WTC11 (cell line): ENCODE data around the gene ATG7. TPM values are rescaled to one million over a fixed set of nuclear protein-coding genes. Genes with fewer than 3 reads are reported as not detected.
A peak's percentile ranks its signal among the peaks of the same experiment; 100 is the strongest.

Source experiments
- ATAC-seq: fragments of 200-7000 bp; cut with Tn5 transposase; 2 replicates; pipeline ENCODE4 v1.10.0; 2021; ENCODE audit warnings: mild to moderate bottlenecking, moderate library complexity
- CTCF ChIA-PET: fragments of 300-600 bp; sonication (Branson Sonifier 250); formaldehyde crosslinking; loops from one replicate; lab custom pipeline; 2021; ENCODE audit warnings: antibody characterized with exemption; lab: Charles Lee
- POLR2A ChIA-PET: fragments of 350-600 bp; sonication (Branson Sonifier 250); formaldehyde crosslinking; loops from one replicate; lab custom pipeline; 2021; ENCODE audit warnings: antibody characterized with exemption; lab: Charles Lee
- DNase-seq: peaks from one replicate; pipeline ENCODE4 v3.0.0; 2021; ENCODE audit warnings: low spot score
- H3K27ac Mint-ChIP-seq: 2 replicates; pipeline ENCODE4 v1.8.0; 2021; ENCODE audit warnings: mixed read lengths
- H3K27me3 Mint-ChIP-seq: 2 replicates; pipeline ENCODE4 v1.8.0; 2021; ENCODE audit warnings: low read depth, mild to moderate bottlenecking, moderate library complexity, mixed read lengths
- H3K36me3 Mint-ChIP-seq: 2 replicates; pipeline ENCODE4 v1.8.0; 2021; ENCODE audit warnings: mixed read lengths
- H3K4me1 Mint-ChIP-seq: 2 replicates; pipeline ENCODE4 v1.8.0; 2022; ENCODE audit warnings: mixed read lengths
- H3K4me3 Mint-ChIP-seq: 2 replicates; pipeline ENCODE4 v1.8.0; 2021; ENCODE audit warnings: mild to moderate bottlenecking, moderate library complexity, mixed read lengths
- H3K9me3 Mint-ChIP-seq: 2 replicates; pipeline ENCODE4 v1.8.0; 2021; ENCODE audit warnings: mixed read lengths
- GABPB1 ChIP-seq: sonication (generic); formaldehyde crosslinking; IDR thresholded peaks from 2 replicates; pipeline ENCODE4 v1.8.1; 2023; ENCODE audit warnings: mild to moderate bottlenecking, missing genetic modification reagents
- KAT7 ChIP-seq: sonication (generic); formaldehyde crosslinking; IDR thresholded peaks from 2 replicates; pipeline ENCODE4 v1.8.1; 2023; ENCODE audit warnings: missing genetic modification reagents, mild to moderate bottlenecking, borderline replicate concordance
- NFATC4 ChIP-seq: fragments of 250-450 bp; sonication (Bioruptor Pico); IDR thresholded peaks from 2 replicates; pipeline ENCODE4 v1.9.0; 2021; ENCODE audit warnings: mild to moderate bottlenecking
- NFE2L1 ChIP-seq: sonication (generic); formaldehyde crosslinking; IDR thresholded peaks from 2 replicates; pipeline ENCODE4 v1.8.1; 2023; ENCODE audit warnings: missing genetic modification reagents
- NR2C2 ChIP-seq: sonication (generic); formaldehyde crosslinking; IDR thresholded peaks from 2 replicates; pipeline ENCODE4 v1.8.0; 2022; ENCODE audit warnings: mild to moderate bottlenecking, missing genetic modification reagents
- TCF7 ChIP-seq: sonication (generic); formaldehyde crosslinking; IDR thresholded peaks from 2 replicates; pipeline ENCODE4 v1.8.0; 2022; ENCODE audit warnings: mild to moderate bottlenecking, low read depth, missing genetic modification reagents, moderate library complexity
- TEAD4 ChIP-seq: sonication (generic); formaldehyde crosslinking; IDR thresholded peaks from 2 replicates; pipeline ENCODE4 v1.8.0; 2022; ENCODE audit warnings: mild to moderate bottlenecking, missing genetic modification reagents
- ZBTB21 ChIP-seq: sonication (generic); formaldehyde crosslinking; IDR thresholded peaks from 2 replicates; pipeline ENCODE4 v1.8.1; 2023; ENCODE audit warnings: mild to moderate bottlenecking, missing genetic modification reagents, borderline replicate concordance
- ZNF121 ChIP-seq: sonication (generic); formaldehyde crosslinking; IDR thresholded peaks from 2 replicates; pipeline ENCODE4 v1.8.0; 2023; ENCODE audit warnings: missing genetic modification reagents
- ZNF138 ChIP-seq: sonication (generic); formaldehyde crosslinking; conservative IDR thresholded peaks from 2 replicates; pipeline ENCODE4 v1.8.1; 2022; ENCODE audit warnings: mild to moderate bottlenecking, moderate library complexity, missing genetic modification reagents
- total RNA-seq: library from RNA; stranded (reverse); gene quantifications from 3 replicates; pipeline ENCODE4 v1.2.3, GENCODE V29; 2021
- TF ChIP-seq, protein P1 (sequence below): sonication (generic); formaldehyde crosslinking; IDR thresholded peaks from 2 replicates; pipeline ENCODE4 v1.8.0; 2022; ENCODE audit warnings: mild to moderate bottlenecking, missing genetic modification reagents
- TF ChIP-seq, protein P2 (sequence below): sonication (generic); formaldehyde crosslinking; IDR thresholded peaks from 2 replicates; pipeline ENCODE4 v1.8.1; 2022; ENCODE audit warnings: low read depth, missing genetic modification reagents, borderline replicate concordance
- TF ChIP-seq, protein P3 (sequence below): sonication (generic); formaldehyde crosslinking; IDR thresholded peaks from 2 replicates; pipeline ENCODE4 v1.8.1; 2023; ENCODE audit warnings: mild to moderate bottlenecking, missing genetic modification reagents, moderate library complexity
- TF ChIP-seq, protein P4 (sequence below): fragments of 250-450 bp; sonication (Bioruptor Pico); IDR thresholded peaks from 2 replicates; pipeline ENCODE4 v1.9.0; 2021; ENCODE audit warnings: mild to moderate bottlenecking
- TF ChIP-seq, protein P5 (sequence below): fragments of 250-450 bp; sonication (Bioruptor Pico); IDR thresholded peaks from 2 replicates; pipeline ENCODE4 v2.1.2; 2022; ENCODE audit warnings: mild to moderate bottlenecking, moderate library complexity
- TF ChIP-seq, protein P6 (sequence below): sonication (generic); formaldehyde crosslinking; IDR thresholded peaks from 2 replicates; pipeline ENCODE4 v1.8.0; 2022; ENCODE audit warnings: mild to moderate bottlenecking, missing genetic modification reagents
- TF ChIP-seq, protein P7 (sequence below): sonication (generic); formaldehyde crosslinking; conservative IDR thresholded peaks from 2 replicates; pipeline ENCODE4 v1.8.1; 2022; ENCODE audit warnings: mild to moderate bottlenecking, missing genetic modification reagents

Gene ATG7
- total RNA-seq, 1 experiment from 2014 or later = 17.5 TPM

DNA sequence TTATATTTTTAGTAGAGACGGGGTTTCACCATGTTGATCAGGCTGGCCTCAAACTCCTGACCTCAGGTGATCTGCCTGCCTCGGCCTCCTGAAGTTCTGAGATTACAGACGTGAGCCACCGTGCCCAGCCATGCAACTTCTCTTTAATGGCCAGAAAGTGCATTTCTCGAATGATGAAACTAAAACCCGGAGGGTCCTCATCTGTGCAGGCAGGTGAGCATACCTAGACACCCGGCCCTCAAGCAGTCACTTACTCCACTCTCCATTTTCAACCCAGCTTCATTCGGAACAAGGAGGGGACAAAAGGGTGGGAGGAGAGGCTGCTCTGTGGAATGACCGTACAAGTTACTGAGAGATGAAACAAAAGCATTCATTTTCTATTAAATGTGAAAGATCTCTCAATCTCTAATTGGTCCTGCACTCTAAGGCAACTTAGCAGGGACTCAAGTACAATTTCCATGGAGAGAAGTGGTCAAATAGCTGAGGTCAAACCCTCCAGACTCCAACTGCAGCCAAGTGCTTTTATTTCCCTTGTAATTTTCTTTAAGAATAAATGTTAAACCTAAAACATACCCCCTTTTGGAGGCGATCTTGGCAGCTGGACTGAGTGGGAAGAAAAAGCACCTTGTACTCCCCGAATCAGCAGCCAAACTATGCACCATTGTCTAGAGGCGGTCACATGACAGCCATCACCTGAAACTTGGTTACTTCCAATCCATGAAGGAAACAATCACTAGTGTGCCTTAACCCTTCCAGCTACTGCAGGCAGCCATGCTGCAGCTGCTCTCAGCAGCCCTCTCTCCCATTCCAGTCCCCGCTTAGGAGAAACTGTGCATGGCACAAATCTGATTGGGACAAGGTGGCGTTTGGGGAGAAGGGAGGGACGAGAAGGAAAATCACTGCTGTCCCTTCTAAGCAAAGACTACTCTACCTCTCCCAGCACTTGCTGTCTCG, 309.3 kb downstream of the ATG7 start:
- ChIA-PET POLR2A (interaction anchor here (0.6 to 1.9 kb wide), 2 partner anchors 10 to 38 kb away, joined by 3 to 5 read pairs; no protein-coding TSS in a partner anchor), CTCF (interaction anchor here (0.8 kb wide), 1 partner anchor 11 kb away, joined by 3 read pairs; no protein-coding TSS in a partner anchor)
- DNase-seq (no peak), ATAC-seq (peak; percentile 12)
- TF ChIP-seq, protein P1, sequence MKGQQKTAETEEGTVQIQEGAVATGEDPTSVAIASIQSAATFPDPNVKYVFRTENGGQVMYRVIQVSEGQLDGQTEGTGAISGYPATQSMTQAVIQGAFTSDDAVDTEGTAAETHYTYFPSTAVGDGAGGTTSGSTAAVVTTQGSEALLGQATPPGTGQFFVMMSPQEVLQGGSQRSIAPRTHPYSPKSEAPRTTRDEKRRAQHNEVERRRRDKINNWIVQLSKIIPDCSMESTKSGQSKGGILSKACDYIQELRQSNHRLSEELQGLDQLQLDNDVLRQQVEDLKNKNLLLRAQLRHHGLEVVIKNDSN = peak; percentile 79
- TF ChIP-seq, protein P2, sequence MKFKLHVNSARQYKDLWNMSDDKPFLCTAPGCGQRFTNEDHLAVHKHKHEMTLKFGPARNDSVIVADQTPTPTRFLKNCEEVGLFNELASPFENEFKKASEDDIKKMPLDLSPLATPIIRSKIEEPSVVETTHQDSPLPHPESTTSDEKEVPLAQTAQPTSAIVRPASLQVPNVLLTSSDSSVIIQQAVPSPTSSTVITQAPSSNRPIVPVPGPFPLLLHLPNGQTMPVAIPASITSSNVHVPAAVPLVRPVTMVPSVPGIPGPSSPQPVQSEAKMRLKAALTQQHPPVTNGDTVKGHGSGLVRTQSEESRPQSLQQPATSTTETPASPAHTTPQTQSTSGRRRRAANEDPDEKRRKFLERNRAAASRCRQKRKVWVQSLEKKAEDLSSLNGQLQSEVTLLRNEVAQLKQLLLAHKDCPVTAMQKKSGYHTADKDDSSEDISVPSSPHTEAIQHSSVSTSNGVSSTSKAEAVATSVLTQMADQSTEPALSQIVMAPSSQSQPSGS (CRISPR knock-in tag) = no peak
- TF ChIP-seq, protein P3, sequence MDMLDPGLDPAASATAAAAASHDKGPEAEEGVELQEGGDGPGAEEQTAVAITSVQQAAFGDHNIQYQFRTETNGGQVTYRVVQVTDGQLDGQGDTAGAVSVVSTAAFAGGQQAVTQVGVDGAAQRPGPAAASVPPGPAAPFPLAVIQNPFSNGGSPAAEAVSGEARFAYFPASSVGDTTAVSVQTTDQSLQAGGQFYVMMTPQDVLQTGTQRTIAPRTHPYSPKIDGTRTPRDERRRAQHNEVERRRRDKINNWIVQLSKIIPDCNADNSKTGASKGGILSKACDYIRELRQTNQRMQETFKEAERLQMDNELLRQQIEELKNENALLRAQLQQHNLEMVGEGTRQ (CRISPR knock-in tag) = peak; percentile 83
- TF ChIP-seq, all 79 proteins: peak for 2
- peak overlapping the region; percentile 66 for H3K4me3 Mint-ChIP-seq
- no peaks in the 10 kb centered on the region for H3K27me3 Mint-ChIP-seq
- H3K4me1 Mint-ChIP-seq = peaks cover 47% of the 10 kb centered on the region
- H3K27ac Mint-ChIP-seq = peak overlapping the region; percentile 93
- peaks cover 6% of the 10 kb centered on the region for H3K36me3 Mint-ChIP-seq
- H3K9me3 Mint-ChIP-seq = peaks cover 5% of the 10 kb centered on the region

DNA sequence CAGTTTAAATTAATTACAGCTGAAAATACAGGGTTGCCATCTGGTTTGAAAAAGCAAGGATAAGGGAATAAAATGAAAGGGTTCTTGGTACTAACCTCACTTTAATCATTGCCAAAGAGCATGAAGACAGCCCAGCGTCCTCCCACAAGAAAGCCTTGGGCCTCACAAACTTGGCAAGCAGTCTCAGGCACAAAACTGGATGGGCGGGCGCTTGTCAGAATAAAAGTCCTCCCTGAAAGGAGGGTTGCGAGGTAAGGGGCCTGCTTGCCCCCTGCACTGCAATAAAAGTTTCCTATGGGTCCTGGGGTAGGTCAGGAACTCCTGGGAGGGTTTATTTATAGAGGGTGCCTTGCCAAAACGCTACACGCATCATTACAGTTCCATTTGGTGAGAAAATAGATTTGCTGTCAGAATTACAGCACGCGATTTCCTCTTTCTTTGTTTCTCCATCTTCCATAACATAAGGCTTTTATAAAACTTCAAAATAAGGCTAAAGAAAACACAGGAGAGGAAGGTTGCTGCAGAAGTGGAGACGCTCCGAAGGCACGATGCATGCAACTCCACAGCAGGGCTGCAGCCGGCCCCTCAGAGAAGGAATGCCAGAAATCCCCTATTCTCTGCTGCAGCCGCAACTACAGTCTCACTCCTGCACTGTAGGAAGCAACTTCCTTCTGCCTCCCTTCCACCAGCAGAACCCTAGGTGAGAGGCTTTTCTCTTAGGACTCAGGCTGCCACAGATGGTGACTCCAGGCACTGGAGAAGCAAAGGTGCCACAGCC, 310.2 kb downstream of the ATG7 start:
- H3K9me3 Mint-ChIP-seq = peaks cover 5% of the 10 kb centered on the region
- H3K27me3 Mint-ChIP-seq = no peaks in the 10 kb centered on the region
- H3K4me1 Mint-ChIP-seq = peaks cover 43% of the 10 kb centered on the region
- ChIA-PET POLR2A (interaction anchor here (1.9 kb wide), 1 partner anchor 9 kb away, joined by 5 read pairs; no protein-coding TSS in a partner anchor), CTCF (no interaction called here)
- H3K4me3 Mint-ChIP-seq = peak overlapping the region; percentile 66
- DNase-seq (peak; percentile 56), ATAC-seq (peak; percentile 83)
- peaks cover 6% of the 10 kb centered on the region for H3K36me3 Mint-ChIP-seq
- TF ChIP-seq, protein P4, sequence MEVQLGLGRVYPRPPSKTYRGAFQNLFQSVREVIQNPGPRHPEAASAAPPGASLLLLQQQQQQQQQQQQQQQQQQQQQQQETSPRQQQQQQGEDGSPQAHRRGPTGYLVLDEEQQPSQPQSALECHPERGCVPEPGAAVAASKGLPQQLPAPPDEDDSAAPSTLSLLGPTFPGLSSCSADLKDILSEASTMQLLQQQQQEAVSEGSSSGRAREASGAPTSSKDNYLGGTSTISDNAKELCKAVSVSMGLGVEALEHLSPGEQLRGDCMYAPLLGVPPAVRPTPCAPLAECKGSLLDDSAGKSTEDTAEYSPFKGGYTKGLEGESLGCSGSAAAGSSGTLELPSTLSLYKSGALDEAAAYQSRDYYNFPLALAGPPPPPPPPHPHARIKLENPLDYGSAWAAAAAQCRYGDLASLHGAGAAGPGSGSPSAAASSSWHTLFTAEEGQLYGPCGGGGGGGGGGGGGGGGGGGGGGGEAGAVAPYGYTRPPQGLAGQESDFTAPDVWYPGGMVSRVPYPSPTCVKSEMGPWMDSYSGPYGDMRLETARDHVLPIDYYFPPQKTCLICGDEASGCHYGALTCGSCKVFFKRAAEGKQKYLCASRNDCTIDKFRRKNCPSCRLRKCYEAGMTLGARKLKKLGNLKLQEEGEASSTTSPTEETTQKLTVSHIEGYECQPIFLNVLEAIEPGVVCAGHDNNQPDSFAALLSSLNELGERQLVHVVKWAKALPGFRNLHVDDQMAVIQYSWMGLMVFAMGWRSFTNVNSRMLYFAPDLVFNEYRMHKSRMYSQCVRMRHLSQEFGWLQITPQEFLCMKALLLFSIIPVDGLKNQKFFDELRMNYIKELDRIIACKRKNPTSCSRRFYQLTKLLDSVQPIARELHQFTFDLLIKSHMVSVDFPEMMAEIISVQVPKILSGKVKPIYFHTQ (CRISPR knock-in tag) = peak; percentile 53; the same call in 1 of the 2 replicates
- TF ChIP-seq, protein P5, sequence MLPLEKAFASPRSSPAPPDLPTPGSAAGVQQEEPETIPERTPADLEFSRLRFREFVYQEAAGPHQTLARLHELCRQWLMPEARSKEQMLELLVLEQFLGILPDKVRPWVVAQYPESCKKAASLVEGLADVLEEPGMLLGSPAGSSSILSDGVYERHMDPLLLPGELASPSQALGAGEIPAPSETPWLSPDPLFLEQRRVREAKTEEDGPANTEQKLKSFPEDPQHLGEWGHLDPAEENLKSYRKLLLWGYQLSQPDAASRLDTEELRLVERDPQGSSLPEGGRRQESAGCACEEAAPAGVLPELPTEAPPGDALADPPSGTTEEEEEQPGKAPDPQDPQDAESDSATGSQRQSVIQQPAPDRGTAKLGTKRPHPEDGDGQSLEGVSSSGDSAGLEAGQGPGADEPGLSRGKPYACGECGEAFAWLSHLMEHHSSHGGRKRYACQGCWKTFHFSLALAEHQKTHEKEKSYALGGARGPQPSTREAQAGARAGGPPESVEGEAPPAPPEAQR = no peak
- H3K27ac Mint-ChIP-seq = peak overlapping the region; percentile 93

DNA sequence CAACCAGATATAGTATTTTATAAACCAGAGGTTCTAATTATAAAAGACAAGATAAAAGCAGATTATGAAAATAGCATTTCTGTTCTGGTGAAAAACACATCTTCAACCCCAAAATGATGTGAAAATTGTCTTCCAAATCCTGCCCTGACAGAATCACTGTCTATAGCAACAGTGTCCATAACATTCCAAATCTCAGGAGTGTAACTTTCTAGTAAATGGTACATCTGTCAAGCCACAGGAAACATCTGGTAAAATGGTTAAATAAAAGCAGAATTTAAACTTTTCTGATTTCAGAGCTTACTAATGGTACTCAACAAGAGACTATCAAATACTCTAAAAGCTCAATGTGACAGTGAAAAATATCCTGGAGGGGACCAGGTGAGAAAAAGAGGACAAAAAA, 311.0 kb downstream of the ATG7 start:
- H3K4me1 Mint-ChIP-seq = peaks cover 48% of the 10 kb centered on the region
- no peak for TF ChIP-seq TCF7 (CRISPR knock-in tag)
- no peak for TF ChIP-seq GABPB1 (CRISPR knock-in tag)
- TF ChIP-seq, protein P6, sequence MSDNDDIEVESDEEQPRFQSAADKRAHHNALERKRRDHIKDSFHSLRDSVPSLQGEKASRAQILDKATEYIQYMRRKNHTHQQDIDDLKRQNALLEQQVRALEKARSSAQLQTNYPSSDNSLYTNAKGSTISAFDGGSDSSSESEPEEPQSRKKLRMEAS (CRISPR knock-in tag) = no peak
- no peak for TF ChIP-seq KAT7
- no peak for TF ChIP-seq ZBTB21 (CRISPR knock-in tag)
- no peak for TF ChIP-seq ZNF121
- TF ChIP-seq, protein P7, sequence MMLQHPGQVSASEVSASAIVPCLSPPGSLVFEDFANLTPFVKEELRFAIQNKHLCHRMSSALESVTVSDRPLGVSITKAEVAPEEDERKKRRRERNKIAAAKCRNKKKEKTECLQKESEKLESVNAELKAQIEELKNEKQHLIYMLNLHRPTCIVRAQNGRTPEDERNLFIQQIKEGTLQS (CRISPR knock-in tag) = no peak
- TF ChIP-seq TEAD4 (CRISPR knock-in tag) = no peak
- TF ChIP-seq NR2C2 (CRISPR knock-in tag) = no peak
- TF ChIP-seq NFATC4 (CRISPR knock-in tag) = no peak
- TF ChIP-seq NFE2L1 (CRISPR knock-in tag) = no peak
- no peak for TF ChIP-seq ZNF138

More for the DNA sequence above, 311.0 kb downstream of the ATG7 start:
- peak overlapping the region; percentile 66; the same call in 1 of the 2 replicates for H3K4me3 Mint-ChIP-seq
- H3K27me3 Mint-ChIP-seq = no peaks in the 10 kb centered on the region
- ChIA-PET POLR2A (no interaction called here), CTCF (no interaction called here)
- ATAC-seq (no peak), DNase-seq (no peak)
- peaks cover 6% of the 10 kb centered on the region for H3K36me3 Mint-ChIP-seq
- H3K9me3 Mint-ChIP-seq = peaks cover 5% of the 10 kb centered on the region
- peak overlapping the region; percentile 93; the same call in 1 of the 2 replicates for H3K27ac Mint-ChIP-seq
